Panc1 (cell line): Measurements from ENCODE around the gene CD8B.

Experiments
- TCF7L2 ChIP-seq: IDR thresholded peaks from 2 replicates; pipeline ENCODE4 v1.6.1; 2011; ENCODE audit warnings: mild to moderate bottlenecking, low read depth, low read length, inconsistent platforms
- TF ChIP-seq, protein P1 (sequence below): fragments of 450-650 bp; IDR thresholded peaks from 2 replicates; pipeline ENCODE4 v1.5.1; 2017; ENCODE audit warnings: mild to moderate bottlenecking
- TF ChIP-seq, protein P2 (sequence below), 2 experiments: IDR thresholded peaks; 2 replicates each; pipeline ENCODE4 v1.6.1; 2011 to 2012; ENCODE audit warnings: low read depth in 2 of 2, control low read depth in 1 of 2, low read length in 1 of 2, mild to moderate bottlenecking in 1 of 2, moderate library complexity in 1 of 2; ENCODE audit not compliant: insufficient read depth in 1 of 2

GRCh38 chr2:86790134-86790675, 71.5 kb downstream of the CD8B start:
- TF ChIP-seq, protein P1, sequence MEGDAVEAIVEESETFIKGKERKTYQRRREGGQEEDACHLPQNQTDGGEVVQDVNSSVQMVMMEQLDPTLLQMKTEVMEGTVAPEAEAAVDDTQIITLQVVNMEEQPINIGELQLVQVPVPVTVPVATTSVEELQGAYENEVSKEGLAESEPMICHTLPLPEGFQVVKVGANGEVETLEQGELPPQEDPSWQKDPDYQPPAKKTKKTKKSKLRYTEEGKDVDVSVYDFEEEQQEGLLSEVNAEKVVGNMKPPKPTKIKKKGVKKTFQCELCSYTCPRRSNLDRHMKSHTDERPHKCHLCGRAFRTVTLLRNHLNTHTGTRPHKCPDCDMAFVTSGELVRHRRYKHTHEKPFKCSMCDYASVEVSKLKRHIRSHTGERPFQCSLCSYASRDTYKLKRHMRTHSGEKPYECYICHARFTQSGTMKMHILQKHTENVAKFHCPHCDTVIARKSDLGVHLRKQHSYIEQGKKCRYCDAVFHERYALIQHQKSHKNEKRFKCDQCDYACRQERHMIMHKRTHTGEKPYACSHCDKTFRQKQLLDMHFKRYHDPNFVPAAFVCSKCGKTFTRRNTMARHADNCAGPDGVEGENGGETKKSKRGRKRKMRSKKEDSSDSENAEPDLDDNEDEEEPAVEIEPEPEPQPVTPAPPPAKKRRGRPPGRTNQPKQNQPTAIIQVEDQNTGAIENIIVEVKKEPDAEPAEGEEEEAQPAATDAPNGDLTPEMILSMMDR, result no peak
- TF ChIP-seq, protein P2, sequence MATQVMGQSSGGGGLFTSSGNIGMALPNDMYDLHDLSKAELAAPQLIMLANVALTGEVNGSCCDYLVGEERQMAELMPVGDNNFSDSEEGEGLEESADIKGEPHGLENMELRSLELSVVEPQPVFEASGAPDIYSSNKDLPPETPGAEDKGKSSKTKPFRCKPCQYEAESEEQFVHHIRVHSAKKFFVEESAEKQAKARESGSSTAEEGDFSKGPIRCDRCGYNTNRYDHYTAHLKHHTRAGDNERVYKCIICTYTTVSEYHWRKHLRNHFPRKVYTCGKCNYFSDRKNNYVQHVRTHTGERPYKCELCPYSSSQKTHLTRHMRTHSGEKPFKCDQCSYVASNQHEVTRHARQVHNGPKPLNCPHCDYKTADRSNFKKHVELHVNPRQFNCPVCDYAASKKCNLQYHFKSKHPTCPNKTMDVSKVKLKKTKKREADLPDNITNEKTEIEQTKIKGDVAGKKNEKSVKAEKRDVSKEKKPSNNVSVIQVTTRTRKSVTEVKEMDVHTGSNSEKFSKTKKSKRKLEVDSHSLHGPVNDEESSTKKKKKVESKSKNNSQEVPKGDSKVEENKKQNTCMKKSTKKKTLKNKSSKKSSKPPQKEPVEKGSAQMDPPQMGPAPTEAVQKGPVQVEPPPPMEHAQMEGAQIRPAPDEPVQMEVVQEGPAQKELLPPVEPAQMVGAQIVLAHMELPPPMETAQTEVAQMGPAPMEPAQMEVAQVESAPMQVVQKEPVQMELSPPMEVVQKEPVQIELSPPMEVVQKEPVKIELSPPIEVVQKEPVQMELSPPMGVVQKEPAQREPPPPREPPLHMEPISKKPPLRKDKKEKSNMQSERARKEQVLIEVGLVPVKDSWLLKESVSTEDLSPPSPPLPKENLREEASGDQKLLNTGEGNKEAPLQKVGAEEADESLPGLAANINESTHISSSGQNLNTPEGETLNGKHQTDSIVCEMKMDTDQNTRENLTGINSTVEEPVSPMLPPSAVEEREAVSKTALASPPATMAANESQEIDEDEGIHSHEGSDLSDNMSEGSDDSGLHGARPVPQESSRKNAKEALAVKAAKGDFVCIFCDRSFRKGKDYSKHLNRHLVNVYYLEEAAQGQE (IDR thresholded peaks at IDR 0.05; ENCODE audit: insufficient read depth in 1 of 2, low read depth in 2 of 2, low read length in 1 of 2), result peak in 1 of 2 experiments; percentile 17; a peak in 1 of 4 replicates
- no peak for TF ChIP-seq TCF7L2
